ENCODE measurements around the gene UBASH3A.

UBASH3A gene

GRCh38 chr21:42491328-42491727 lies 87.6 kb downstream of the UBASH3A start:
- no peak for DNase-seq (ENCODE audit: low spot score)

GRCh38 chr21:42492201-42492600 lies 88.5 kb downstream of the UBASH3A start:
- no peak for DNase-seq (ENCODE audit: low spot score)

GRCh38 chr21:42493109-42494060 lies 89.7 kb downstream of the UBASH3A start:
- DNase-seq (ENCODE audit: low spot score) = peak; percentile 64

DNA sequence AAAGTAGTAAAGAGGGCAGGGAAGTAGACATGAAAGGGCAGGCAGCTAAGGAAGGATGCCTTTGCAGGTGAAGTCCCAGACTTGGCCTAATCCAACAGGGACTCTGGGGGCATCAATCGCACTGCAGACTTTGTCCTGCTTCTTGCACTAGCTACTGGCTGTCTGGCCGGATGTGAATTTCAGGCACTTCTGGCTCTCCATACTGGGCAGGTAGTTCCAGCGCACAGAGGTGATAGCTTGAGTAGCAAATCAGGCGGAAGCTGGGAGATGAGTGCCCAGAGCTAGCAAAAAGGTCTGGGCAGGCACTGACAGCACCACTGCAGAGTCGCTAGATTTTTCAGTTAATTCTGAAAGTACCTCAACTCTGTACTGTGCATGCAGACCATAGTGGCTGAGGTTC lies 91.3 kb downstream of the UBASH3A start:
- no peak for DNase-seq (ENCODE audit: low spot score)

DNA sequence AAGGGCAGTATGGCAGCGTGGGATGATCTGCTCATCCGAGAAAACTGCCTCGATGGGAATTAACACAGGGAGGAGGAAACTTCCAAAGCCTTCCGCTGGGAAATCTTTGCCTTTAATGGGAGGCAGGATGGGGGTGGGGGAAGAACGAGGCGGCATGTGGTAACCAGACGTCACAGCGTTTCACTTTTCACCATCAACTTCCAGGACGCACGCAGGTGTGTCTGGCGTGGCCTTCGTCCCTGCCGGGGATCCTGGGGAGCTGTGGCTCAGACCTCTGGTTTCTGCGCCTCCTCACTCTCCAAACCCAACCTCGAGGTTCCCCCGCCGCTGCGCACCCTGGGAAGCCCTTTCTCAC lies 92.0 kb downstream of the UBASH3A start:
- DNase-seq (ENCODE audit: low spot score) = peak; percentile 55

- peak; percentile 99 for DNase-seq (ENCODE audit: low spot score)
These were observed 92.6 kb downstream of the UBASH3A start, which contains the start of gene RSPH1 for GRCh38 chr21:42496120-42496838. RSPH1 (minus strand) TSS chr21:42496224; CDS start chr21:42496186, 38 bp downstream.

DNA sequence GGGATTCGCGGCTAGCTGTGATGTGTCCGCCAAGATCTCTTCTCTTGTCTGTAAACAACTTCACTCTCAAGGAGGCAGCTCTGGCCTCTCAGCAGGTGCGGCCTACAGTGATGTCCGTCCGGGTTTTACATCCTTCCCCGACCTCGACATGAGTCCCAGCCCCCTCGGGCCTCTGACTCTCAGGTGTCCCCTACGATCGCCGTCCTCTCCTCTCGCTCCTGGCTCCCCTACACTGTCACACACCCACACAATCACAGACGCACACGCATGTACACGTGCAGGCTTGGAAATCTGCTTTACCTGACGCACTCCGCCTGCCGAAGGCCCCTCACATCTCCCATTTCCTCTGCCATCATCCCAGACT lies 93.1 kb downstream of the UBASH3A start:
- DNase-seq (ENCODE audit: low spot score) = no peak

All from LoVo (cell line).